Astrocyte of the spinal cord (primary cell): ENCODE results near the gene MB21D2.
A peak's percentile ranks its signal among the peaks of the same experiment; 100 is the strongest.

Source experiments
- DNase-seq: peaks from one replicate; pipeline ENCODE4 v3.0.0; 2011; ENCODE audit warnings: low read depth, low spot score
- H3K4me3 ChIP-seq: 2 replicates; pipeline ENCODE4 v1.5.1; 2011; ENCODE audit warnings: low read depth, mild to moderate bottlenecking, low read length, moderate library complexity
- CTCF ChIP-seq: IDR thresholded peaks from 2 replicates; pipeline ENCODE4 v1.5.1; 2012; ENCODE audit warnings: low read depth, mild to moderate bottlenecking, low read length, inconsistent platforms
- in situ Hi-C: cut with HindIII; loops from 2 replicates; pipeline ENCODE4 v1.10.0; 2017; ENCODE audit warnings: low sequenced_read_pairs

The MB21D2 gene

GRCh38 chr3:192911293-192911692 lies 6.4 kb downstream of the MB21D2 start:
- TF ChIP-seq CTCF = no peak
- no peak overlapping the region for H3K4me3 ChIP-seq
- in situ Hi-C loops = no loop called here
- DNase-seq = no peak

- no peak for DNase-seq
- in situ Hi-C loops = no loop called here
- no peak for TF ChIP-seq CTCF
Observed at GRCh38 chr3:192907784-192908183, 9.9 kb downstream of the MB21D2 start.

GRCh38 chr3:192906940-192907339 lies 10.7 kb downstream of the MB21D2 start:
- DNase-seq = no peak
- TF ChIP-seq CTCF = no peak
- H3K4me3 ChIP-seq = no peak overlapping the region
- in situ Hi-C loops = no loop called here

More at GRCh38 chr3:192907784-192908183, 9.9 kb downstream of the MB21D2 start:
- H3K4me3 ChIP-seq = no peak overlapping the region

- DNase-seq = no peak
- no peak for TF ChIP-seq CTCF
- in situ Hi-C loops = no loop called here
- no peak overlapping the region for H3K4me3 ChIP-seq
Observed at GRCh38 chr3:192905980-192906678, 11.5 kb downstream of the MB21D2 start.

- in situ Hi-C loops = no loop called here
- no peak for TF ChIP-seq CTCF
- DNase-seq = peak; percentile 33
- H3K4me3 ChIP-seq = no peak overlapping the region
Observed at GRCh38 chr3:192904632-192905289, 12.9 kb downstream of the MB21D2 start.

GRCh38 chr3:192902549-192902948 lies 15.1 kb downstream of the MB21D2 start:
- no peak for TF ChIP-seq CTCF
- DNase-seq = no peak
- no peak overlapping the region for H3K4me3 ChIP-seq
- in situ Hi-C loops = no loop called here
